ENCODE data around the gene CYTH2. TPM values are rescaled to one million over a fixed set of nuclear protein-coding genes. Genes with fewer than 3 reads are reported as not detected.
"Not testable (repeated sequence)": the region's sequence is repeated elsewhere in the genome, so short reads cannot be mapped to it uniquely, and the experiment has no call there.

Gene CYTH2
- total RNA-seq, 1 donor from 2014 or later, result 50.8 TPM

DNA sequence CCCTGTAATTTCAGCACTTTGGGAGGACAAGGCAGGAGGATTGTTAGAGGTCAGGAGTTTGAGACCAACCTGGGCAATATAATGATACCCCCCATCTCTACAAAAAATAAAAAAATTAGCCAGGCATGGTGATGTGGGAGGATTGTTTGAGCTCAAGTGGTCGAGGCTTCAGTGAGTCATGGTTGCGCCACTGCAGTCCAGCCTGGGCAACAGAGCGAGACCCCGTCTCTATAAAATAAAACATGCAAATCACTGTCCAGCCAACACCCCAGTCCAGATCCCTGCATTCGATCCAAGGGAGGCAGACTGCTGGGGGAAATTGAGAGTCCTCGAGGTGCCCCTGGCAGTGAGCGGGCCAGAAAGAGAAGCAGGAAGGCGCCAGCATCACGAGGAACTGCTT lies 7.0 kb downstream of the CYTH2 start:
- DNase-seq (ENCODE audit: low read depth), result no peak

DNA sequence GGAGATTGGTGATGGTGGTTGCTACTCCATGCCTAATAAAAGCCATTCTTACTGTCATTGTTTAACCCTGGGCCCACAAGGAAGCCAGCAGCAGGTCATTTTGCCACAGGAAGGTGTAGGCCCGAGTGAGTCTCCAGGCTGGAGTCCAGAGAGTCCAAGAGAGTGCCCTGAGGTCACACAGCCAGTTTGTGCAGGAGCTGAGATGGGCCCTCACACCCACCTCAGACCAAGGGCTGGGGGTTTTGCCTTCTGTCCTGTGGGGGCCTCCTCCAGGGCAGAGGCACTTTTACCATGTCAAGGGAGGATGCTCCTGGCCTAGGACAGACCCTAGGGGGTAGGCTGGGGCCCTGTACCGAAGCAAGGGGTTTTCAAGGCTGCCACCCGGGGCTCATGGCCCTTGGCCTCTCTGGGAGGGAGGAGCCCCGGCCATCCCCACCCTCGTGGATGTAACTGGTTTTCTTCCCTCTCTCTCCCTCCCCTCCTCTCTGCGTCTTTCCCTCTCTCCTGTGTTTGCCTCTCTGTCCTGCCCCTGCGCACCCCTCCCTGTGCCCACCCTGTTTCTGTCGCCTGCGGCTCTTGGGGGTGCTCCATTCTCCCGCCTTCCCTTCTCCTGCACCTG lies 8.0 kb downstream of the CYTH2 start:
- DNase-seq (ENCODE audit: low read depth), result no peak

DNA sequence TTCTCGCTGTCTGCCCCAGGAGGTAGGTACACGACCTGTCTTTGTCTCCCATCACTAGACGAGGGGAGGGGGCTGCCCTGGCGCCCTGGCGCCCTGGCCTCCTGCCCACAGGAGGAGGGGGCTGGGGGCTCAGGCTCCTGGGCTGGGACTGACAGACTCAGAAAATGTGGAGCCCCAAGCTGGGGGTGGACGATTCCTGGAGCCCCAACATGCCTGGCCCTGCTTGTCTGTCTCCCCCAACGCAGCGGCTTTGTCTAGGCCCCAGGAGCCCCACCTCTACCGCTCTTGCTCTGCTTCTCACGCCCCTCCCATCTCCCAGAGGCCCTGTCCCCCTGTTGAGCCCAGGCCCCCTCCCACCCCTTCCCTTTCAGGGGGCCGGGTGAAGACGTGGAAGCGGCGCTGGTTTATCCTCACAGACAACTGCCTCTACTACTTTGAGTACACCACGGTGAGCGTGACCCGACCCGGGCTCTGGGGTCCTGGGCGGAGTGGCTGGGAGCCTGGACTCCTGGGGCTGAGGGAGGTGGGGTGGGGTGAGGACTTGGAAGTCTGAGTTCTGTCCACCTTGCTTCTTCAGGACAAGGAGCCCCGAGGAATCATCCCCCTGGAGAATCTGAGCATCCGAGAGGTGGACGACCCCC lies 8.6 kb downstream of the CYTH2 start:
- DNase-seq (ENCODE audit: low read depth), result no peak

DNA sequence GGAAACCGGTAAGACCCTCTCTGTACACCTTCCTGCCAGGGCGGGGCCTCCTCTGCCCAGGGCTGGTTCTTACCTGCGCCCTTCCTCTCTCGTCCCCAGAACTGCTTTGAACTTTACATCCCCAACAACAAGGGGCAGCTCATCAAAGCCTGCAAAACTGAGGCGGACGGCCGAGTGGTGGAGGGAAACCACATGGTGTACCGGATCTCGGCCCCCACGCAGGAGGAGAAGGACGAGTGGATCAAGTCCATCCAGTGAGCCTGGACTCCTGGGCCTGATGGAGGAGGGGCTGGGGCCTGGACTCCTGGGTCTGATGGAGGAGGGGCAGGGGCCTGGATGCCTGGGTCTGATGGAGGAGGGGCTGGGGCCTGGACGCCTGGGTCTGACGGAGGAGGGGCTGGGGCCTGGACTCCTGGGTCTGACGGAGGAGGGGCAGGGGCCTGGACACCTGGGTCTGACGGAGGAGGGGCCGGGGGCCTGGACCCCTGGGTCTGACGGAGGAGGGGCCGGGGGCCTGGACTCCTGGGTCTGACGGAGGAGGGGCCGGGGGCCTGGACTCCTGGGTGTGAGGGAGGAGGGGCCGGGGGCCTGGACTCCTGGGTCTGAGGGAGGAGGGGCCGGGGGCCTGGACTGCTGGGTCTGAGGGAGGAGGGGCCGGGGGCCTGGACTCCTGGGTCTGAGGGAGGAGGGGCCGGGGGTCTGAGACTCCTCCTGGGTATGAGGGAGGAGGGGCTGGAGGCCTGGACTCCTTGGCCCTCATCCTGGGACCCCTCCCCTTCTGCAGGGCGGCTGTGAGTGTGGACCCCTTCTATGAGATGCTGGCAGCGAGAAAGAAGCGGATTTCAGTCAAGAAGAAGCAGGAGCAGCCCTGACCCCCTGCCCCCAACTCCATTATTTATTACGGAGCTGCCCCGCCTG lies 9.4 kb downstream of the CYTH2 start:
- no peak for DNase-seq (ENCODE audit: low read depth)

DNA sequence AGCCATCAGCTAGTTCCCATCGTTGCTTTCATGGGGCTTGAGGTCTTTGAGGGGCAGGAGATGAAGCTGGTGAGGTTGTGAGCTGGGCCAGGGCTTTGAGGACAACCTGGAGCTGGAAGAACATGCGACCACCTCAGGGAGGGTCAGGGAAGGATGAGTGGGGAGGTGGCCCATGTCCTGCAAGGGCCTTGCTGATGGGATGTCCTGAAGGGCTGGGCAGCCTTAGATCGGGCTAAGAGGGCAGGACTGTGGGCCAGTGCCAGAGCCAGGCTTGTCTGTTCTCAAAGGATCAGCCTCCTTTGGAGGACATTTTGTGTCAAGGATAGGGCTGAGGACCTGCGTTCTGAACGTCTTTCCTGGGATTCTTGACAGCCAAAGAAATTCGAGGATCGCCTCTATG lies 10.5 kb downstream of the CYTH2 start:
- no peak for DNase-seq (ENCODE audit: low read depth)

DNA sequence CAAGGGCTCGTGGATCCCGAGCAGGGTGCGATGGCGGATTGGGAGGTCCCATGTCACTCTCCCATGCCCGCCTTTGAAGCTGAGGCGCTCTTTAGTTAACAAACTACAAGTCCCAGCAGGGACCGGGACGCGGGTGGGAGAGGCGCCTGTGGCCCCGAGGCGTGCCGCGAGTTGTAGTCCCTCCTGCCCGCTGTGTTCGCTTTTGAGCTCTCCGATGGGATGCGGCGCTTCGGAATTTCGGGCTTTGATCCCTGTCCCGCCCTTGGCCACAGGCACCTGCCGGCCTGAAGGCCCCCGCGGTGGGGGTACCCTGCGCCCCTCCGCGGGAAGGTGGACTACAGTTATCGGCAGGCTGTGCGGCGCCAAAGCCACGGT lies 11.0 kb downstream of the CYTH2 start:
- no peak for DNase-seq (ENCODE audit: low read depth)

DNA sequence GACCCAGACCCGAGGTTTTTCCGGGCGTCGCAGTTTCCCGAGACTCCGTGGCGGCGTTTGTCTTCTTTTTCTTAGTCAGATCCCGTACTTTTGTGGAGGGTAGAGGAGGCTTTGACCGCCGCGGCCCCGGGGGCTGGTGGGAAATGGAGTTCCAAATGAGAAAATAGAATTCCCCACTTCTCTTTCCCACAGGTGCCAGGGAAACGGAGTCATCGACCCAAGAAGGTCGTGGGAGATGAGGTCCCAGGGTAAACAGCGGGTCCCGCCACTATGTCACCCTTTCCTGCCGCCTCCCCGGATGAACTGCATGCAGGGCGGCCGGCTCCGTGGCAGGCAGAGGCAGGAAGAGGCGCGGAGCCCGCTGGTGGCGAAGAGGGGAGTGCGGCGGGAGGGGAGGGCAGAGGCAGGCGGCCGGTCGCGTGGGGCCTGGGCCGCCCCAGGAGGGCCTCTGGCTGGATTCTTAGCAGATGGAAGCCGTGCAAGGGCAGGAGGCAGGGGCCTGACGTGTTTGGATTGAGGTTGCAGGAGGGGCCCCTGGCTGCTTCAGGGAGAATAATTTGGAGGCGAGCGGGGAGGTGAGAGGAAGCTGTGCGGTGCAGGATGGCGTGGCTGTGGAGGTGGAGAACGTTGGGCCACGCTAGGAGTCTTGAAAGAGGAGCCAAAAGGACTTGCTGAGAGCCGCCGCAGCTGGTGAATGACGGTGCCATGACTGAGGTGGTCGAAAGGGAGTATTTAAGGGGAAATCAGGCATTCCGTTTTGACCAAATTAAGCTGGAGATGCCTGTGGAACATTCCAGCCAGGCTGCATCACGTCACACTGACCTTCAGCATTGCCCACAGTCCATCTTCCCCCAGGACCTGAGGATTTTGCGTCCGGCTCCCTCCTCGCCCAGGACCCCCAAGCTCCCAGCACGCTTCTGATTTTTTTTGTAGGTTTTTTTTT lies 11.7 kb downstream of the CYTH2 start:
- DNase-seq (ENCODE audit: low read depth), result no peak

DNA sequence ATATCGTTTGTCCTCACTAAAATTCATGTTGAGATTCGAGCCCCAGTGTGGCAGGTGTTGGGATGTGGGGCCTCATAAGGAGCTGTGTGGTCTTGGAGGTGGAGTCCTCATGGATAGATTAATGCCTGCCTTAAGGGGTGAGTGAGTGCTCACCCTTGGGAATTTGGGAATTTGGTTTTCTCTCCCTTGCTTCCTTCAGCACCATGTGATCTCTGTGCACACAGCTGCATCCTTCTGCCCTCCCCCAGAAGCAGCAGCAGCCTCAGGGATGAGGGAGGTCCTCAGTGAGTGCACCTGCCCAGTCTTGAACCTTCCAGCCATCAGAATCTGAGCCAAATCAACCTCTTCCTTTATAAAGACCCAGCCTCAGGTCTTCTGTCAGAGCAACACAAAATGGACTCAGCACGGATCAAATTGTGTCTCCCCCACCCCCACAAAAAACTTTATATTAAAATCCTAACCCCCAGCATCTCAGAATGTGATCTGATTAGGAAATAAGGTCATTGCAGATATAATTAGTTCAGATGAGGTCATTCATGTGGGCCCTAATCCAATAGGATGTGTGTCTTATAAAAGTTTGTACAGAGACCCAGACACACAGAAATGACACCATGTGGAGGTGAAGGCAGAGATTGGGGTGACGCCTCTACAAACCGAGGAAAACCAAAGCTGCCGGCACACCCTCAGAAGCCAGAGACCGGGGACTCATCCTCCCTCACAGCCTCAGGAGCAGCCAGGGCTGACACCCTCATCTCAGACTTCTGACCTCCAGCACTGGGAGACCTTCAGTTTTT lies 12.9 kb downstream of the CYTH2 start:
- DNase-seq (ENCODE audit: low read depth), result peak; percentile 80

DNA sequence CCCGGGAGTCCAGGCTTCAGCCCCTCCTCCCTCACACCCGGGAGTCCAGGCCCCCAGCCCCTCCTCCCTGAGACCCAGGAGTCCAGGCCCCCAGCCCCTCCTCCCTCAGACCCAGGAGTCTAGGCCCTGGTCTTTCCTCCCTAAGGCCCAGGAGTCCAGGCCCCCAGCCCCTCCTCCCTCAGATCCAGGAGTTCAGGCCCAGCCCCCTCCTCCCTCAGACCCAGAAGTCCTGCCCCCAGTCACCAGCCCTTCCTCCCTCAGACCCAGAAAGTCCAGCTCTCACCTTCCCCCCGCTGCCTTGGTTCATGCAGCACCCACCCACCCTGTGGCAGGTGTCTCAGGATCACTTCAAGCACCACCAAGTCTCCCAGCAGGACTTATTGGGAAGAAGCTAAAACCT lies 14.1 kb downstream of the CYTH2 start:
- DNase-seq (ENCODE audit: low read depth), result no peak

DNA sequence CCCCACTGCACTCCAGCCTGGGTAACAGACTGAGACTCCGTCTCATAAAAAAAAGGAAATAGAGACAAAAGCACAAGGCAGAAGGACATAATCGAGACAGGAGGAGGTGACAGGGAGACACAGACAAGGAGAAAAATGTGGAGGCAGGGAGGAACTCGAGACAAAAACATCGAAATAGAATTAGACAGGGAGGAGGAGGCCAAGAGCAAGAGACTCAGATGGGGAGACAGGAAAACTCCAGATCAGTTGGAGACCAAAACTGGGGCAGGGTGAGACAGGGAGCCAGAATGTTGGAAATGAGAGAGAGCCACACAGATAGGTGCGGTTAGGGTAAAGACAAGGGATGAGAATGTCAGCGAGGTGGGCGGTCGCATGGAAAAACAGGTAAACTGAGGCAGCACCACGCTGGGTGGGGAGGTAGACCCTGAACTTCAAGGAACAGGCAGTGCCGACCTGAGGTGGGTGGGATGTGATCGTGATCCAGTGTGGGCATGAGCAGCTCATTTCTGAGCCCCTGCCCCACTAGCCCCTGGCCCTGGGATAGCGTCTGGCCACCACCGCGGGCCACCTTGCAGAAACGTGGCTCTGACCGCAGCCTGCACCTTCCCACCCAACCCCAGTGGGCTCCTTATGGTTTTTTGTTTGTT lies 15.2 kb downstream of the CYTH2 start:
- DNase-seq (ENCODE audit: low read depth), result no peak

DNA sequence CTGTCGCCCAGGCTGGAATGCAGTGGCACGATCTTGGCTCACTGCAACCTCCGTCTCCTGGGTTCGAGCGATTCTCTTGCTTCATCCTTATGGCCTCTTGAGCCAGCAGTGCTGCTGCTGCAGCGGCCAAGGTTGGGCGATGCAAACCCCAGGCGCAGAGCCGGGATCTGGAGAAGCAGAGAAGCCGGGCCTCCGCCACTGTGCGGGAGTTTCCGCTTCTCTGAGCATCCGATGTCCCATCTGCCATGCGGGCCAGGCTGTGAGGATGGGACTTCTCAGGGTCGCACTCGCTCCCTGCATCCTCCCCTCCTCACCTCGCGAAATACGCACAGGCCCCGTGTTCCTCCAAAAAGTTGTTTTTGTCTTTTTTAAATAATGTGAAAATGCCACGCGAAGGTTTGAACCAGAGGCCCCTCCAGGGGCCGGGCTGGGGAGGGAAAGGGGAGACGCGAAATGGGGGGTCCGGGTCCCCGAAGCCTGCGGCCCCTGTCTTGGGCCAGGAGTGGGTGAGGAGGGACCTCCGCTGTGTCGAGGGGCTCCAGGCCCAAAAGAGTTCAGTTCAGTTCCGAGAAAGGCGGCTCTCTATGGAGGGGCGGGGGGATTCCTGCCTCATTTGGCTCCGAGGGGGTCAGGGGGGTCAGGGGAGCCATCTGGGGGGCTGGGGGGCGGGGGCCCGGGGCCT lies 15.9 kb downstream of the CYTH2 start:
- no peak for DNase-seq (ENCODE audit: low read depth)

DNA sequence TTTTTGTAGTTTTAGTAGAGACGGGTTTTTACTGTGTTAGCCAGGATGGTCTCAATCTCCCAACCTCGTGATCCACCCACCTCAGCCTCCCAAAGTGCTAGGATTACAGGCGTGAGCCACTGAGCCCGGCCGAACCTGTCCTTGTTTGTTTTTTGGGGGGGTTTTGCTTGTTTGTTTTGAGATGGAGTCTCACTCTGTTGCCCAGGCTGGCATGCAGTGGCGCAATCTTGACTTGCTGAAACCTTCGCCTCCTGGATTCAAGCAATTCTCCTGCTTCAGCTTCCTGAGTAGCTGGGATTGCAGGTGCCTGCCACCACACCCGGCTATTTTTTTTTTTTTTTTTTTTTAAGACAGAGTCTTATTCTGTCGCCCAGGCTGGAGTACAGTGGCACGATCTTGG lies 17.5 kb downstream of the CYTH2 start:
- DNase-seq (ENCODE audit: low read depth), result not testable (repeated sequence)

DNA sequence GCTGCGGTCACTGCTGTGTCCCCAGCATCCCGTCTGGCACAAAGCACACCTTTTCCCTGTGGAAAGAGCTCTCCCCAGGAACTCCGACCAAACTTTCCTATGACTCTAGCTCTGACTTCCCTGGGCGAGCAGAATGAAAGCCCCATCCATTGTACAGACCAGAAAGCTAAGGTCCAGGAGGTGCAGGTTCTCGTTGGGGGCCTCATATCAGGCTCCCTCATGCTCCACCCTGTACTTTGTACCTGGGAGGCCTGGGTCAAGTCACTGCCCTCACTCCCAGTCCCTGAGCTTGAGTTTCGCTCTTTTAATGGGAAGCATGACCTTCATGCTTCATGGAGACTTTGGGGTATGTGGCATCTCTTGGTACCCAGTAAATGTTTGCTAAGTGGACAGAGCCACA lies 18.4 kb downstream of the CYTH2 start:
- DNase-seq (ENCODE audit: low read depth), result no peak

DNA sequence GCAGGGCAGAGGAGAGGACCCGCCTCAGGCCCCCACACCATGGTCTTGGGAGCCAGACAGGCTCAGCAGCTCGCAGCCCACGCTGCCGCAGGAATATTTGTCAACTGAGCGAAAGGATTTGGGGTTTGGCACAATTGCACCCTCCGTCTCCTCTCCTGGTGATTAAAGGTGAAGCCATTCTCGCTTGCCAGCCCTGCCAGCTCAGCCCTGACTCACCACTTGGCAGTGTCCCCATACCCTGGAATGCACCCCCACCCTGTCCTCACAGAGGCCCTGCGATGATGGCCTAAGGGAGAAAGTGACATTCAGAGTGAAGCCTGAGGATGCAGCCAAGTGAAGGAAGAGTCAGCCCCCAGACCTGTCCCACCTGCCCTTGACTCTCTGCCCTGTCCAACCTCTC lies 18.8 kb downstream of the CYTH2 start:
- peak; percentile 91 for DNase-seq (ENCODE audit: low read depth)

DNA sequence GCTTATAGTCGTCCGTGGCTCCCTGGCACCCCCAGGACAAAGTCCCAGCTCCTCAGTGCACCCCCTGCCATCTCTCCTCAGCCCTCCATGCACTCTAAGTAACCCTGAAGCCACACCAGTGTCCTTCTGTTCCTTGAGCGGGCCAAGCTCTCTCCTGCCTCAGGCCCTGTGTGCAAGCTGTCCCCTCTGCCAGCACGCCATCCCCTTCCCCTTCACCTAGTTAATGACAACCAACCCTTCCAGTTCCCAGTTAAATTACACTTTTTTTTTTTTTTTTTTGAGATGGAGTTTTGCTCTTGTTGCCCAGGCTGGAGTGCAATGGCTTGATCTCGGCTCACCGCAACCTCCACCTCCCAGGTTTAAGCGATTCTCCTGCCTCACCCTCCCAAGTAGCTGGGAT lies 19.3 kb downstream of the CYTH2 start:
- DNase-seq (ENCODE audit: low read depth), result not testable (repeated sequence)

DNA sequence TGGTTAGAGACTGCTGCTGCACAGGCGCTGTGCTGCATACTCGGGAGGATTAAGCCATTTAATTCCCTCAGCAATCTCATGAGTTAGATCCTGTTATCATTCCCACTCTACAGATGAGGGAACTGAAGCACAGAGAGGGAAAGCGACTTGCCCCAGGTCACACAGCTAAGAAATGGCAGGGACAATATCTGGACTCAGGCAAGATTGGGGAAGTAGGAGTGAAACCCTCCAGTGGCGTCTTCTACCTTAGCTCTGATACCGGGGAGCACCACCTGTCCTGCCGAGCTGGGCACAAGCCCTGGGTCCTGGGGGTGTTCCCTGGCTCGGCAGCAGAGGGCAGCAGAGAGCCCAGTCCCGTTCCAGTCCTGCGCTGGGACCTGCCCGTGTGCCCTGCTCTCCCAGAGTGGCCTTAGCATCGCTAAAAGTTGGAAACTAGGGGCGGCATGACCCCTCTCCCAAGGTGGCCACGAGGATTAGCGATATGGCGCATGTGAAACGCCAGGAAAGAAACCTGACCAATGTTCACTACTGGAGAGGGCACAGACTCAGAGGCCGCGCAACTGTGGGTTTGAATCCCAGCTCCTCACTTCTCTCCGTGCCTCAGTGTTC lies 20.5 kb downstream of the CYTH2 start:
- peak; percentile 64 for DNase-seq (ENCODE audit: low read depth)

DNA sequence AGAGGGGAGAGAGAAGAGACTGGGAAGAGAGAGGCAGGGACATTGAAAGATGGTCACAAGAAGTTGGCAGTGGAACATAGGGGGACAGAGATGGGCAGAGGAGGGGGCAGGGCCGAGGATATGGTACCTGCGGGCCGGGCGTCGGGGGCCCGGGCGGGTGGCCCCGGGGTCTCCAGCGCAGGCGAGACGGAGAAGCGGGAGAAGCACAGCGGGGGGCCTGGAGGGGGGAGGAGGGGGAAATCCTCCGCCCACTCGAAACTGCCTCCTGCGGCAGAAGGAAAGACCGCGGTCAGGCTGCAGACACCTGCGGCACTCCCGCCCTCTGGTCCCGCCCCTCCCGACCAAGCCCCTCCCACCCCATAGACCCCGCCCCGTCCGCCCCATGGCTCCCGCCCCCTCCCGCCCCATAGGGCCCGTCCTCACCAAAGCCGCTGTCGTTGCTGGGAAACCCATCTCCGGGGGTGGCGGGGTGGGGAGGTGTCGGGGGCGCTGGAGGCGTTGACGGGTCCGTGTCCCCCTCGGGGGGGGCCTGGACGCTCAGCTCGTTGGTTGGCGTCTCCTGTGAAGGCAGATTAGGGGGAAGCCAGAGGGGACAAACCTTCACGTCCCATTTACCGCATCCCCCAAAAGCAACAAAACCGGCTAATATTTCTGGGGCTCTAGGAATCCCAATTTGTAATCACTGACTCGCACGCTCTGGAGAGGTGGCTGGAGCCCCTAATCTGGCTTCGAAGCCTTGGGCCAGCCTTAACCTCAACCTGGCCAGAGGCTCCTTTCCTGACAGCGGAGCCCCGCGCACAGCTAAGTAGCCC lies 22.0 kb downstream of the CYTH2 start:
- DNase-seq (ENCODE audit: low read depth), result no peak

DNA sequence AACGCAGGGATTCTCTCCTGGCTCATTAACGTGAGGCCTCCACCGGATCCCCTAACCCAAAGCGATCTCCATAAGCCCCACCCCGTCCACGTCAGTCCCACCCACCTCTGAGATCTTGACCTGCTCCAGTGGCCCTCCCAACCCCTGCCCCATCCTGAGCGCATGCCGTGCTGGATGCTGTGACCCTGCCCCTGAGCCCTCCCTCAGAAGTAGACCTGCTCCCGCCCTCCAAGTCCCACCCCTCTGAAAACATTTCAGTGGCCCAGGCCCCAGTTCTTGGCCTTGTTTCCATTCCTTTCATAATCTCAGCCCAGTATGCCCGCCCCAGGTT lies 22.6 kb downstream of the CYTH2 start:
- no peak for DNase-seq (ENCODE audit: low read depth)
